Ovary (tissue), 3 donors: Measurements from ENCODE around the gene VPS36.

Source experiments
- EP300 ChIP-seq: sonication (generic); formaldehyde crosslinking; IDR thresholded peaks from one replicate; pipeline ENCODE4 v1.6.1; 2017; ENCODE audit warnings: antibody characterized with exemption
- POLR2A ChIP-seq: fragments of 450-650 bp; IDR thresholded peaks from one replicate; pipeline ENCODE4 v1.6.1; 2017; ENCODE audit warnings: antibody characterized with exemption, mild to moderate bottlenecking, moderate library complexity
- TF ChIP-seq, protein P1 (sequence below), 3 donors: fragments of 450-650 bp in 2 of 3; fragments of 200-600 bp in 1 of 3; IDR thresholded peaks; one replicate each; pipeline versions ENCODE4 v1.5.1 to v1.8.0; 2016 to 2022; ENCODE audit warnings: antibody characterized with exemption in 3 of 3, mild to moderate bottlenecking in 1 of 3
- donor health status: DM: no; HTN: no; CAD: no.

DNA sequence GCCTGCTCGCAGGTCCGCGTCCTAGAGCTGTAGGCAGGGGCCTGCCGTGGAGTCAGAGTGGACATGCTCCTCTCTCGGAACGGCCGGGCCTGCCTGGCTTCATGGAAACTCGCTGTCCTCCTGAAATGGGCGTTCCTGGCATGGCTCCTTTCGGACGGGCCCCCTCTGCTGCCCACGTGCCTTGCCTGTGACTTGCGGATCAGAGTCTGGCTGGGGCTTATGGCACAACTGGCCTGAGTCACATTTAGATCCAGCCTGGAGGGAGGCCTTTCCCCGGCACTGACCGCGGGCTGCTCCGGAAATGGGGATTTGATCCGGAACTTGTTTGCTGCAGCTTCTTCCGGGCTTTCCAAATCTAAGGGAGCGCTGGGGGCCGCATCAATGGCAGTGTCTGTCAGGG lies 72.5 kb downstream of the VPS36 start:
- TF ChIP-seq, protein P1, sequence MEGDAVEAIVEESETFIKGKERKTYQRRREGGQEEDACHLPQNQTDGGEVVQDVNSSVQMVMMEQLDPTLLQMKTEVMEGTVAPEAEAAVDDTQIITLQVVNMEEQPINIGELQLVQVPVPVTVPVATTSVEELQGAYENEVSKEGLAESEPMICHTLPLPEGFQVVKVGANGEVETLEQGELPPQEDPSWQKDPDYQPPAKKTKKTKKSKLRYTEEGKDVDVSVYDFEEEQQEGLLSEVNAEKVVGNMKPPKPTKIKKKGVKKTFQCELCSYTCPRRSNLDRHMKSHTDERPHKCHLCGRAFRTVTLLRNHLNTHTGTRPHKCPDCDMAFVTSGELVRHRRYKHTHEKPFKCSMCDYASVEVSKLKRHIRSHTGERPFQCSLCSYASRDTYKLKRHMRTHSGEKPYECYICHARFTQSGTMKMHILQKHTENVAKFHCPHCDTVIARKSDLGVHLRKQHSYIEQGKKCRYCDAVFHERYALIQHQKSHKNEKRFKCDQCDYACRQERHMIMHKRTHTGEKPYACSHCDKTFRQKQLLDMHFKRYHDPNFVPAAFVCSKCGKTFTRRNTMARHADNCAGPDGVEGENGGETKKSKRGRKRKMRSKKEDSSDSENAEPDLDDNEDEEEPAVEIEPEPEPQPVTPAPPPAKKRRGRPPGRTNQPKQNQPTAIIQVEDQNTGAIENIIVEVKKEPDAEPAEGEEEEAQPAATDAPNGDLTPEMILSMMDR (IDR thresholded peaks at IDR 0.05), result no peak
- TF ChIP-seq POLR2A, result no peak
- TF ChIP-seq EP300, result no peak
